Measurements from ENCODE around the gene METTL4. TPM values are rescaled to one million over a fixed set of nuclear protein-coding genes. Genes with fewer than 3 reads are reported as not detected.

Gene METTL4
- total RNA-seq, 1 experiment from 2014 or later, result 15.5 TPM

DNA sequence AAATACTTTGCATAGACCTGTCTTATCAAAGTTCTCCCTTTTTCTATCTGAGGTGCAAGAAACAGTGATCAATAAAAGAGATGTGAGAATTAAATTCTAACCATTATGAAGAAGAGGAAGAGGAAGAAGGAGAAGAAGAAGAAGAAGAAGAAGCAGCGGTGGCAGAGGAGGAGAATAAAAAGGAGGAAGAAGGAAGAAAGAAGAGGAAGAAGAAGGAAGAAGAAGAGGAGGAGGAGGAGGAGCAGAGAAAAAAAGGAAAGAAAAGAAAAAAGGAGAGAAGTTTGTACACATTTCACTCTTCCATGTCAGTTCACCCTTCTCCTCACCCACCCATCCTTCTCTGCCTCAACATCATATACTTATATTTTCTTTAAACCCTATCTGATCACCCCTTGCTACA, 68.4 kb downstream of the METTL4 start (continued):
- TF ChIP-seq EZH2phosphoT487 (IDR thresholded peaks at IDR 0.05; ENCODE audit: borderline replicate concordance) (no peak), POLR2AphosphoS5 (IDR thresholded peaks at IDR 0.05; ENCODE audit: low read depth, low read length) (no peak), YY1 (IDR thresholded peaks at IDR 0.05; ENCODE audit: extremely low read depth, insufficient replicate concordance, low read depth, low read length) (no peak), CBX3 (IDR thresholded peaks at IDR 0.05; ENCODE audit: low read depth) (no peak)
- TF ChIP-seq, protein P1, sequence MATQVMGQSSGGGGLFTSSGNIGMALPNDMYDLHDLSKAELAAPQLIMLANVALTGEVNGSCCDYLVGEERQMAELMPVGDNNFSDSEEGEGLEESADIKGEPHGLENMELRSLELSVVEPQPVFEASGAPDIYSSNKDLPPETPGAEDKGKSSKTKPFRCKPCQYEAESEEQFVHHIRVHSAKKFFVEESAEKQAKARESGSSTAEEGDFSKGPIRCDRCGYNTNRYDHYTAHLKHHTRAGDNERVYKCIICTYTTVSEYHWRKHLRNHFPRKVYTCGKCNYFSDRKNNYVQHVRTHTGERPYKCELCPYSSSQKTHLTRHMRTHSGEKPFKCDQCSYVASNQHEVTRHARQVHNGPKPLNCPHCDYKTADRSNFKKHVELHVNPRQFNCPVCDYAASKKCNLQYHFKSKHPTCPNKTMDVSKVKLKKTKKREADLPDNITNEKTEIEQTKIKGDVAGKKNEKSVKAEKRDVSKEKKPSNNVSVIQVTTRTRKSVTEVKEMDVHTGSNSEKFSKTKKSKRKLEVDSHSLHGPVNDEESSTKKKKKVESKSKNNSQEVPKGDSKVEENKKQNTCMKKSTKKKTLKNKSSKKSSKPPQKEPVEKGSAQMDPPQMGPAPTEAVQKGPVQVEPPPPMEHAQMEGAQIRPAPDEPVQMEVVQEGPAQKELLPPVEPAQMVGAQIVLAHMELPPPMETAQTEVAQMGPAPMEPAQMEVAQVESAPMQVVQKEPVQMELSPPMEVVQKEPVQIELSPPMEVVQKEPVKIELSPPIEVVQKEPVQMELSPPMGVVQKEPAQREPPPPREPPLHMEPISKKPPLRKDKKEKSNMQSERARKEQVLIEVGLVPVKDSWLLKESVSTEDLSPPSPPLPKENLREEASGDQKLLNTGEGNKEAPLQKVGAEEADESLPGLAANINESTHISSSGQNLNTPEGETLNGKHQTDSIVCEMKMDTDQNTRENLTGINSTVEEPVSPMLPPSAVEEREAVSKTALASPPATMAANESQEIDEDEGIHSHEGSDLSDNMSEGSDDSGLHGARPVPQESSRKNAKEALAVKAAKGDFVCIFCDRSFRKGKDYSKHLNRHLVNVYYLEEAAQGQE (IDR thresholded peaks at IDR 0.05; ENCODE audit: low read depth), result no peak

DNA sequence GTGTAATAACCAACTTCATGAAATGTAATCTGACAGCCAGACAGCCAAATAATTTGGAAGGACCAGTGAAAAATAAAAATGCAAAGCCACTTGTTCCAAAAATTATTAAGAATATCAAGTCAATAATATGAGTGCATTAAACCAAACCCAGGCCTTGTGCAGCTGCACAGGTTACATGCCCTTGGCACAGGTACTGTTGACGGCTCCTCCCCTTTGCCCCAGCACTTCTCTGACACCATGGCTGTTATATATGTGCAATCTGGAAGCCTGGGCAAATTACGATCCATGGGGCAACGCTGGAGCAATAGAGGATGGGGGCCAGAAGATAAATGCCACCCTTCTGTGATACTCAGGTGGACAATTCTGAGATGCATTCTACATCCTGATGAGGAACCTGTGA, 68.9 kb downstream of the METTL4 start:
- Histone ChIP-seq H3K9ac (ENCODE audit: low read length) (no peak overlapping the region), H3K9me2 (ENCODE audit: insufficient read depth) (no peaks in the 10 kb centered on the region), H3K4me2 (ENCODE audit: low read length) (no peak overlapping the region), H3K27me3 (ENCODE audit: insufficient read depth, low read length) (no peaks in the 10 kb centered on the region), H3K79me2 (ENCODE audit: insufficient read depth, low read length) (no peaks in the 10 kb centered on the region), H3K4me3 (replicated peaks in 1 of 2; ENCODE audit: low read depth in 1 of 2, low read length in 2 of 2) (no peak overlapping the region), H4K20me1 (ENCODE audit: insufficient read depth) (no peaks in the 10 kb centered on the region), H3K9me3 (ENCODE audit: control insufficient read depth in 1 of 2, insufficient read depth in 1 of 2, low read depth in 1 of 2, low read length in 2 of 2) (no peaks in the 10 kb centered on the region), H3K27ac (ENCODE audit: low read depth, low read length) (no peak overlapping the region), H3K4me1 (ENCODE audit: control insufficient read depth in 1 of 2, insufficient read depth in 2 of 2, low read length in 2 of 2) (no peaks in the 10 kb centered on the region), H3K36me3 (ENCODE audit: control insufficient read depth in 1 of 2, insufficient read depth in 2 of 2, low read length in 2 of 2) (no peaks in the 10 kb centered on the region), H2AFZ (ENCODE audit: low read depth, low read length, poor library complexity, severe bottlenecking) (no peak overlapping the region)
- intact Hi-C loops (cut with micrococcal nuclease), result no loop called here
- CTCF ChIA-PET, result no interaction called here
- DNase-seq (ENCODE audit: low read depth, low spot score) (no peak), ATAC-seq (no peak)
- TF ChIP-seq YY1 (IDR thresholded peaks at IDR 0.05; ENCODE audit: extremely low read depth, insufficient replicate concordance, low read depth, low read length) (no peak), SRF (IDR thresholded peaks at IDR 0.05; ENCODE audit: low read depth) (no peak), CBX3 (IDR thresholded peaks at IDR 0.05; ENCODE audit: low read depth) (no peak), EGR1 (IDR thresholded peaks at IDR 0.05; ENCODE audit: low read depth) (no peak), SP1 (IDR thresholded peaks at IDR 0.05; ENCODE audit: low read depth) (no peak)
- TF ChIP-seq, protein P2, sequence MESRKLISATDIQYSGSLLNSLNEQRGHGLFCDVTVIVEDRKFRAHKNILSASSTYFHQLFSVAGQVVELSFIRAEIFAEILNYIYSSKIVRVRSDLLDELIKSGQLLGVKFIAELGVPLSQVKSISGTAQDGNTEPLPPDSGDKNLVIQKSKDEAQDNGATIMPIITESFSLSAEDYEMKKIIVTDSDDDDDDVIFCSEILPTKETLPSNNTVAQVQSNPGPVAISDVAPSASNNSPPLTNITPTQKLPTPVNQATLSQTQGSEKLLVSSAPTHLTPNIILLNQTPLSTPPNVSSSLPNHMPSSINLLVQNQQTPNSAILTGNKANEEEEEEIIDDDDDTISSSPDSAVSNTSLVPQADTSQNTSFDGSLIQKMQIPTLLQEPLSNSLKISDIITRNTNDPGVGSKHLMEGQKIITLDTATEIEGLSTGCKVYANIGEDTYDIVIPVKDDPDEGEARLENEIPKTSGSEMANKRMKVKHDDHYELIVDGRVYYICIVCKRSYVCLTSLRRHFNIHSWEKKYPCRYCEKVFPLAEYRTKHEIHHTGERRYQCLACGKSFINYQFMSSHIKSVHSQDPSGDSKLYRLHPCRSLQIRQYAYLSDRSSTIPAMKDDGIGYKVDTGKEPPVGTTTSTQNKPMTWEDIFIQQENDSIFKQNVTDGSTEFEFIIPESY (IDR thresholded peaks at IDR 0.05; ENCODE audit: extremely low read depth, insufficient replicate concordance, low read length), result no peak
- RAD21 ChIA-PET (ENCODE audit: low non-redundant PET in 1 of 2, low total read pairs in 2 of 2, uncharacterized antibody in 2 of 2, unreplicated experiment in 2 of 2), result no interaction called here
- POLR2A ChIA-PET, result no interaction called here
- no TSS peak for BruUV-seq (replicated peaks)
